ENCODE results near the gene ABTB2.

DNA sequence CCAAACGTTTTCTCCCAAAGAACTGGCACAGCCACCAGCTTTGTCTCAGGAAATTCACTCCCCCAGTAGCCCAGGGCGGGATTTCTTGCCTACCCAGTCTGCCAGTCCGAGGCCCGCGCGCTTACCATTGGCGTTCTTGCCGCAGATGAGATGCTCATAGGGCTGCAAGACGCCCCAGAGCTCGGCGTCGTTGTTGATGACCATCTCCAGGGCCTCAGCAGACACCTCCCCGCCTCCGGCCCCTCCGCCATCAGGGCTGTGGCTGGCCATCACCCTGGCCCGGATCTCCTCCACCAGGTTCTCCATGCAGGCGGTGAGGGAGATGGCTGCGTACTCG is 1.3 kb downstream of the ABTB2 start:
- no peak for TF ChIP-seq POLR2A (IDR thresholded peaks at IDR 0.05; ENCODE audit: low read length)
- no peak for TF ChIP-seq GATA1 (IDR thresholded peaks at IDR 0.05; ENCODE audit: low read depth, low read length)
